GM19328 (cell line): ENCODE data around the gene LAMA4.

ENCODE experiments used
- ATAC-seq: cut with Tn5 transposase; IDR thresholded peaks from one replicate; pipeline ENCODE4 v1.9.1; 2021; ENCODE audit warnings: mild to moderate bottlenecking, moderate library complexity; ENCODE audit not compliant: unreplicated experiment

Gene LAMA4

DNA sequence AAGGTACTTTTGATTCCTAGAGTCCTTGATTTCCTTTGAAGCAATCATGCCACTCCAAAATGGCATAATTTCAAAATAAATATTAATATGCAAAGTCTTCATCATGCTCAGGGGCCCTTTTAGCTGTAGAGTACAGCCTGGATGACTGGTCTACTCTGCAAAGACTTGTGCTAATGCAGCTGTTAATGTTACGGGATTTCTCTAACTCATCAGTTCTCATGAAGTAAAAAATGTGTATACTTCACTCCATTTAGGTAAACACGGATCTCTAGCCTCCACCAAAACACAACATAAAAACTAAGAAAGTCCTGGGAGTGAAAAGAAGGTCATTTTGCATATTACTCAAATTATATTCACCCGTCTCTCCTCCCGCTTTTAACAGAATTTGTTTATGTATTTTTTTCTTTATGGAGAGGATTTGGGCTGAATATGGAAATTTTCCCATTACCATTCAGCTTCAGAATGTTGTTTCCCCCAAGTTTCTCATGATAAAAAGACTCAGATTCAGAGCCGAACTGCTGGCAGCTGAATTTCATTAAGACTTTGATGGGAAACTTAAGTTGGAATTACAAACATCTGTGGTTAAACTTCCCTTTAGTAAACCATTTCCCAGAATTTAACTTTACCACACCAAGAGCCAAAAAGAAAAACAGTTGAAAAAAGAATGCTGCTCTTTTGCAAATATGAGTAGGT, 8.7 kb downstream of the LAMA4 start:
- no peak for ATAC-seq

DNA sequence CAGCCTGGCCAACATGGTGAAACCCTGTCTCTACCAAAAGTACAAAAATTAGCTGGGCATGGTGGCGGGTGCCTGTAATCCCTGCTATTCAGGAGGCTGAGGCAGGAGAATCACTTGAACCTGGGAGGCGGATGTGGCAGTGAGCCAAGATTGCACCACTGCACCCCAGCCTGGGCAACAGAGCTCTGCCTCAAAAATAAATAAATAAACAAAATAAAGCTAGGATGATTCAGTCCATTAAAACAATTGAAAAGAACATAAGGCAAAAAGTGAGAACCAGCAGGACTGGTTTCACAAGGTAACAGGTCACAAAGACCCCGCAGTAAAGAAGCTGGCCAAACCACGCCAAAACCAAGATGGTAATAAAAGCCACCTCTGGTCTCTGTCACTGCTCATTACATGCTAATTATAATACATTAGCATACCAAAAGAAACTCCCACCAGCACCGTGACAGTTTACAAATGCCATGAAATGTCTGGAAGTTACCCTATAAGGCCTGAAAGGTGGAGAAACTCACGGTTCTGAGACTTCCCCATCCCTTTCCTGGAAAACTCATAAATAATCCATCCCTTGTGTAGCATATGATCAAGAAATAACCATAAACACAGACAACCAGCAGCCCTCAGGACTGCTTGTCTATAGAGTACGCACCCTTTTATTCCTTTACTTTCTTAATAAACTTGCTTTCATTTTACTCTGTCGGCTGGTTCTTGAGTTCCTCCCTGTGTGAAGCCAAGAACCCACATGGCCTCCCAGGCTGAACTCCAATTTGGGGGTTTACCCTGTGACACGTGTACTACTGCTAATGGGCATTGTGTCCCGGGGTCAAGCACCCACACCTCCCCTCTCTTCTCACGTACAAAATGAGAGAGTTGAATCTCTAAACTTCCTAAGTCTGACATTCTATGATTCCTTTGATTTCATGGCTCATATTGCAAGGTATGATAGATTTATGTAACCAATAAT, 10.2 kb downstream of the LAMA4 start:
- ATAC-seq = no peak

DNA sequence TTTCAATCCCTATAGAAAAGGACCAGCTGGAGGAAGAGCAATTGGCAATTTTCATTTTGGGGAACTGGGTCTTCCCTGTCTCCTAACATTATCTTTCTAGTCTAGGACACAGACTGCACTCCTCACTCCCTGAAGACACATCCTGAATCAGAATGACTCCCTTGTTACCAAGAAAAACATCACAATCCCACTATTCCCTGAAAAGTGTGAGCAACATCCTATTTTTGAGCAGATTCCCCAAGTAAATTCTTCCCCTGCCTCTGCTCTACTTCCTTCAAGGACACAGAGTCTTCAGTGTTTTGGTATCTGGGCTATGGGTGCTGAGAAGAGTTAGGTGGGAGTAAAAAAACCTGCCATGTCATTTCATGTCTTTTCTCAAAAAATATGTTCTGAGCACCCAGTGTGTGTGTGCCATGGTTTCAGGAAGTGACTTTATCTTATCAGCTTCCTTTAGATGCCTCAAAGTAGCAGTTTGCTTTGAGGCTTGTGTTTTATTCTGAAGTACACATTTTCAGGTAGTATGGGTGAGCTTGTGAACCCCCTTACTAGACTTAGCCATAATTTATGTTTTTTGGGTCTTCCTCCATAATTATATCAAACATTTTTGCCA, 12.4 kb downstream of the LAMA4 start:
- no peak for ATAC-seq

DNA sequence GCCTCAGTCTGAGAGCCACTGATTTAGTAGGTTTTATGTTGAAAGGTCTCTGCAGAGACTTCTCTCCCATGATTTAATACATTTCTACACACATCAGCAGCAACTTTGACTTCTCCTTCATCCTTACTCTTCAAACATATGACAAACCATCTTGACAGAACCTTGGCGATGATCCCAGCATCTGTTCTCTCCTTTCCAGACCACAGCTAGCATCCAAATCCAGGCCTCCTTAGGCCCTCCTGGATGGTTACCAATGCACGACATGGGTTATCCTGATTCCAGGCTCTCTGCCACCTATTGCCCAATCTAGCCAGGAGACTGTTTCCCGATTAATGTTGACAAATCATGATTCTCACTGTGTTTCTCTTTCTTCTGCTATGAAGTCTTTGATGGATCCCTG, 16.8 kb downstream of the LAMA4 start:
- ATAC-seq = no peak

DNA sequence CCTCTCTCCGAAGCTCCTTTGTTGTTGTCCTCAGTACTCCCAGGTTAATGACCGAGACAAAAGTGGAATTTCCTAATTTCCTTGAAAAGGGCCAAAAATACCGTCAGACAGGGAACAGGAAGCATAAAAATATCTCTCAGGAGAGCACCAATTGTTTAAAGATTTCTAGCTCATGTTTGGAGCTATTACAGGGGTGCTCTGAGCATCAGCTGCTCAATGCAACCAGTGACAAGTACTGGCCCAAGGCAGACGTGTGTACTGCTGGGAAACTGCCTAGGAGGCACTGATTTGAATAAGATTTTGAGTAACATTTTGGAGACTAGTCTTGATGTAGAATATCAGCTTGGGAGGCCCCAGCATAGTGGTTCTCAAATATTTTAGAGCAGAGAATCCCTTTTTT, 17.3 kb downstream of the LAMA4 start:
- ATAC-seq = no peak

DNA sequence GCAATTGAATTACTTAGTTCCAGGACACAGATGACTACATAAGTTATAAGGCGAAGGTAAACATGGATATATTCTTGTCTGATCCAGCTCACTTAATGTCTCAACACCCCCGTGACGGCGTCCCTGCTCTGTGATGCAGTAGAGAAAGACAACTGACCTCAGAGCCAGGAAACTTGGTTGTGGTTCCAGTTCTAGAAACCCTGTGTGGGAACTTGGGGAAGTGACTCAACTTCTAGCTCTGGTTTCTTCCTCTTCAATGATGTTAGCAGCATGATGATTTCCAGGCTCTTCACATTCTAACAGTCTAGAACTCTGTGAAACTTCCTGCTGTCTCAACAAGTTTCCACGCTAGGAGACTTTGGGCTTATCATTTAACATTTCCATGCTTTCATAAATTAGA, 18.4 kb downstream of the LAMA4 start:
- no peak for ATAC-seq

DNA sequence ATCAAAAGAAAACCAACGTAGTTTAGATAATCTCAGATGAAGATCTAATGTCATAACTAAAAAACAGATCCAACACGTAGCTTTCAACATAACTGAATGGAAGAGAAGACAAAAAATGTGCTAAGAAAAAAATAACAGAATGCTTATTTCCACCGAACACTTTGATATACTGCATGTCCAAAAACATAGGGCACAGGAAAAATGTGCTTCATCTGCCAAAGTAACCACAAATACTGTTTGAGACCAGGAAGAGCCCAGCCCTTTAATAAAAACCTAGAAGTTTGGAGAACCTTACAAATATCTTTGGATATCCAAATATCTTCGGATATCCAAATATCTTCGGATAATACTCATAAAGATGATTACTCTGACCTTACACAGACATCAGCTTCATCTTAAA, 19.8 kb downstream of the LAMA4 start:
- ATAC-seq = no peak

DNA sequence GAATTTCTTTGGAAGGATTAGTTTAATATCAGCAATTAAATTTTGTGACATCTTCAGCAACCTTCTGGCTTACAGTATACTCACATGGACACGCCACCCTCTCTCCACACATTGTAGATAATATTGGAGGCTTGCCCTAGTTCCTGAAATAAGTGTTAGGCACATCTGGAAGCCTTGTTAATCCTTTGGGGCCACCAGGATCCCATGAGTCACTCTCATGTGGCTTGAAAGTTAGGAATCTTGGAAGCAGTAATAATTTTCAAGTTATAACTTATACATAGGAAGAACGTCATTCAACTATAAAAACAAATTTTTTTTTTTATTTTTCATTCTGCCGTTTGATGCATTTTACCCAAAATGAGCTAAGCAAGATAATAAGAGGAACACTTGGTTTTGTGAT, 20.5 kb downstream of the LAMA4 start:
- no peak for ATAC-seq

DNA sequence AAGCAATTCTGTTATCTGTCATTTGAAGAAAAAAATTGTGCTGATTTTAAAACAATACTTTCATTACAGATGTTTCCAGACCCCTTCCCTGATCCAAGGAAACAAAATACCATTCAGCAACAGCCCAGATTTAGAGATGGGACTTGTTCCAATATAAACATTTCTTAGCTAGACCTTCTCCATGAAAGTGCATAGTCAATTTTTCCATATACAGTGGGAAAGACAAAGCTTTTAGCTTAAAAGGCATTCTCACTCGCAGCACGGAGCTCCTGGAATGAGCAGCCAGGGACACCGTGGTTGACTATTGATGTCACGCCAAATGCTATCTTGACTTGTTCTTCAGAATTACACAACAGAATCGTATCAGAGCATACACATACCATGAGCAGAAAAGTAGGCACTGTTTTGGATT, 21.5 kb downstream of the LAMA4 start:
- no peak for ATAC-seq

DNA sequence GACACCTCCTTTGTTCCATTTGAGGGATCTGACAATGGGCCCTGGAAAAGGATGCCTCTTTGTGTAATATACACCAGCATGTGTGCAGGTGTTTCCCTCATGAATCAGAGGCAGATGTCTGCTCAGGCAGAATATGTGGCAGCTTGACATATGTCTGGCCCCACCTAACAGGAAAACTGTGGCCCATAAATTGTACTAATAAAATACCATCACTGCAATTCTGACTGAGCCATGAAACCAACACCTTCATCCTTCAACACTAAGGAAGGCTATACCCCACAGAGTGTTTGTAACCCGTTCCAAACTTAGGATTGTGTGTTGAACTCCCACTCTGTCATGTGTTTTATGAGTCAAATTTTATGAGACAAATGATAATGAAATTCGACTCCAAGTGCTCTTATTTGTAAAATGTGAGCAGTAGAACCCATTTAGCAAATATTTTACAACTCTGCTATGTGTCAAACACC, 22.7 kb downstream of the LAMA4 start:
- ATAC-seq = no peak

DNA sequence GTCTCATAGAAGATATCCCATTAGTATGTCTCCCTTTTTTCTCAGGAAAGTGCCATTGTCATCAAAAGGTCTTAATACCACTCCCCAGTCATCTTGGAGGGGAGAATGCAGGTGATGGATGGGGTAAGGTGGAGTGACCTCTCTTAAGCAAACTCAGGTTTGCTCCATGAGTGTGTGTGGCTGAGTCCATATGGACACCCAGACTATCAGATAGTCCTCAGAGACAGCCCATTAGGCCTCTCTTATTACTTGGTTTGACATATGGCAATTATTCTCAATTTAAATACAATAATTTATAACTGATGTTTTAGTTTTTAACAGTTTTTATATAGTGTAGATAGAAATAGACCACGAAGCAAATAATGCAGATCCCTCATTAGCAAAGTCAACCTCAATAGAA, 23.2 kb downstream of the LAMA4 start:
- no peak for ATAC-seq

DNA sequence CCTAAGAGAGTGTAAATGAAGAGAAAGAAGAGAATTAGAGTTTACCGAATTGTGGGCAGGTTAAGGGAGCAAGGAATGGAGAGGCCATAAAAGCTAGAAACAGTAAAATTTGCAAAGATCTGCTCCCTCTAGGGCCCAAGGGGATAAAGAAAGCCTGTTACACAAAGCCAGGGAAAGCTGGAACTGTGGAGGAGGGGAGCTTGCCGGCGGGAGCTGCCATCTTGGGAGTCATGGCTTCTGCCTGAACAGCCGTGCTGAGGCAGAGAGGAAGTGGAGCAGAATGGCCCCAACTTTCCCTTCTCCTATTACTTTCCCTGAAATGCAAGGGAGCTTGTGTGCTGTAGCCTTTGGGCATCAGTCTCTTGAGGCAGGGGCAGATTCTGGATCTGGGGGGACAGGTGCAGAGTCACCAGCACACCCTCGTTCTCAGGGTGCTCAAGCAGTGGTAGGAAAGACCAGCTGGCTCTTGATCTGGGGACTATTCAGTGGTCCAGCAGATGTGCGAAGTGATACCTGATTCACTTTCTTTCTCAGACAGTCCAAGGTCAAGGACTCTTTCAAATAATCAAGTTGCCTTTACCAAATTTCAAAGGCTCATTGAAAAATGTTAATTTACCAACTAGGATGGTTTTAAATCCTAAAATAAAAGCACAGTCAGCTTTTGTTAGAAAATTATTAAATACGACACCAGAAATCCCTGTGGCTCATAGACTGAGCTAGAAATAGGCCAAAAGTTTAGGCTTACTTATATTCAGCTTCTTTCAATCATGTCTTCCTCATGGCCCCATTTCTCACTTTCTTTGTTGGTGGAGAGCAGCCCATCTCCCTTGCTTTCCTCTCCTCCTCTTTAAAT, 25.7 kb downstream of the LAMA4 start:
- ATAC-seq = no peak

DNA sequence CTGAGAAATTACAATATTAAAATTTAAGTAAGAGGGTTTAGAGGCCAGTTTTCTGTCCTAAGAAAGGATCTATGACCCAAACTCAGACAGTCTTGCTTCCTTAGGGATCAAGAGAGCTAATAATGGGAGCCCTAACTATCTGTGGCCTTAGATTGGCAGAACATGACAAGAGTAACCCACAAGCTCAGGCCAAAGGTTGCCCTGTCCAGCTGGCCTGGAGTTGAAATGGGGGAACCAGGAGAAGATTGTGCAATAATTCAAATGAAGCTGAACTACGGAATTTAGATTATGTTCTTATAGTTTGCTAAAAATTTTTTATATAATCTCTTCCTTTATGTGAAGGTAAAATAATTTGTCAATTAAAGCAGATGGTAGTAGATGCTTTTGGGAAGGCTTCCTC, 26.4 kb downstream of the LAMA4 start:
- ATAC-seq = no peak

DNA sequence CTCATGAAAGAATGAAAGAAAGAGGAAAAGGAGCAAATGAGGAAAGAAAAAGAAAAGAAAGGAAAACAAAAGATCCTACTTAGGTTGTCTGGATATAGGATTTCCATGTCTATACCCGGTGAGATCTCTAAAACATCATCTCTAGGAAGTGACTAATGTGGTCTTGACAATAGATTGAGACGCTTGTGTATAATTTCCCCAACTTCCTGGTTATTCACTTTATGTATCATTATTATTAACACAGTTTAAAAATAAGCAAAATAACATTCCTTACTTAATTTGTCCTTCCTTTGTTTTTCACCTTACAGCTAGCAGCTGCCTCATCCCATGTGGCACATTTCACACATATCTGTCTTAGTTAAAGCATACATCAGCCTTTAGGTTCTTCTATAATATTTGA, 27.0 kb downstream of the LAMA4 start:
- ATAC-seq = no peak

DNA sequence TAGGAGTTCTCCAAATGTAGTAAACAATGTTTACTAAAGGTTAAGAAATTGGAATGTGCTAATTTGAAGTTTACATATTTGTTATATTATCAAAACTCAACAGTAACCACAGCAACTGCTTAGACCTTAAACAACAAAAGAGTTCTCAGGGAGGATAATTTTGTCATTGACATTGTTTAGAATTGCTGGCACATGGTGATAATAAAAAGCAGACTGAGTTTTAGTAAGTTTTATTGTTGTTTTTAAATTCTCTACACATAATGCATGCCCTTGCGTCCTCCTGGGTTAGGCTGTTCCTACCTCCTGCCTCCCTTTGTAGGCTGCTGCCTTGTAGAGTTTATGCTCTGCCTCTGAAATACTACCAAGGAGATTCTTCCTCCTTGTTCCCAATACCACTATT, 28.7 kb downstream of the LAMA4 start:
- ATAC-seq = no peak

DNA sequence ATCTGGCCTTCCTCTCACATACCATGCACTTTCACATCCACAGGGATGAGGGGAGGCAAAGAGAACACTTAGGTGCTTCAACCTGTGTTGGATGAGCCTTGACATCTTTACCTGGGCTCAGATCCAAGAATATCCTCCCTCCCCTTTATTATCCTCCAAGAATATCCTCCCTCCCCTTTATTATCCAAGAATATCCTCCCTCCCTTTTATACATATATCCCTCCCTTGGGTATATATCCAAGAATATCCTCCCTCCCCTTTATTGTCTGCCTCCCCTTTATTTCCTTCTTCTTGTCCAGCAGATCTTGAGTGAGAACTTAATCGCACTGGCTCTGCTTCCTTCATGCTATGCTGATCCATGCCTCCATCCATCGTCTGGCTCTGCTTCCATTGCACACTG, 30.3 kb downstream of the LAMA4 start:
- no peak for ATAC-seq

DNA sequence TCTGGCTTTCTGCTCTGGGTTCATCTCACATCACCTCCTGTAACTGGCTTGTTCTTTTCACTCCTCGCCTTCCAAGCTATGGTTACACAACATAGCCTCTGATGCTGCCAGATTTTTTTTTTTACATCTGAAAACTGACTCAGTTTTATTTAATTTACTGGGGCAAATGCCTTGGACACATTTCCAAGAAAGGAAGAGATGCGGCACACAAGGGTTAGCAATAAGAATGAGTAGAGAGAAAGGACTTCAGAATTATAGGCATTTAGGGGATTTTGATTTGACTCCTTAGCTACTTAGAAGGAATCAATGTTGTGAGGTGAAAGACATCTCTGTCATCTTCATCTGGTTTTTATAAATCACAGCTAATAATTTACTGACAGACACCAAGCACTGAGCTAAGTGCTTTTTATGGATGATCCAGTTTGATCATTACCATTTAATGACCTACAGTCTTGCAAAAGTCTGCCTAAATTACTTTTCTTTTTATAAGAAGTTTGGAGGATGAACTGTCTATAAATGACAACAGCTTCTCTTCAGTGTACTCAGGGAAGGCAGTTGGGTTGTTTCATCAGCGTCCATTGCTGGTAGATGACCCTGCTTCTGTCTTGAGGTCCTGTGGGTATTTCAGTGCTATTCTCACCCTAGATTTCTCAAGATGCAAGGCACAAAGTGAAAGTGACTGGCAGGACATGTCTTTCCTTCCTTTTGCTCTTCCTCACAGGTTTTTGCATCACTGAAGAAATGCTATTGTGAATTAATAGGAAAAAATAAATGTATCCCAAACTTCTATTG, 31.1 kb downstream of the LAMA4 start:
- ATAC-seq = no peak

DNA sequence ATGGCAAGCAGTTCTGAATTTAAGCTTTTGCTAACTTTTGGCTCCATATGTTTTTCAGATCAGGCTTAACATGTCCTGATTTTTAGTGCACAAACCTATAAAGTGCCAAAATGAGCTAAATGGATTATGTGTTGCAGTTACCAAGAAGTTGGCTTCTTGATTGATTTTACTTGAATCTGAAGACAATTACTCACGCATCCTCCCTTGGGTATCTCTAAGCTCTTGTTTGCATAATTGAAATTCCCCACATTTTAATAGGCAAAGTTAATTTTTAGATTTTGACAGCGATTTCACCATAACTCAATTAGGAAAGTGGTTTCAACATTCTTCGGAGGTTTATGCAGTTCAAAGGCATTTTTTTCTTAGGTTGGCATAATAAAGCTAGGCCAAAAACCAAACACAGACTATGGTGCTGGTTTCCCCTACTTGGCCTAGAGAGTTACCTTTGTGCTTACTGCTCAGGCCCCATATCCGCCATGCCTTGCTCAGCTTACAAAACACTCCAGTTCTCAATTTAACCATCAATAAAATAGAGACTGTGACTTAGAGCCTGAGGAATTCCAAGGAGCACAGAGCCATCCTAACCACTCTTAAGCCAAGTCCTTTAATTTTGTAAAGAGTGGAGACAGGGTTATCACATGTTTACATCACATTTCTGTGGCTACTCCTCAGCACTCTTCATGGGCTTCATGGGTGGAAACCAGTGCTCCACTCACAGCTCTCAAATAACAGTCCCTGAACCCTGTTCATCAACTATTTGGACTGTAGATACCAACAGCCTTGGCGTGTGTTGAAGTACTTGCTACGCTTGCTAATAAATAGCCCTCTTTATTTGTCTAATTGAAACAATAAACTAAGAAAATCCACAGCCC, 32.1 kb downstream of the LAMA4 start:
- ATAC-seq = no peak

DNA sequence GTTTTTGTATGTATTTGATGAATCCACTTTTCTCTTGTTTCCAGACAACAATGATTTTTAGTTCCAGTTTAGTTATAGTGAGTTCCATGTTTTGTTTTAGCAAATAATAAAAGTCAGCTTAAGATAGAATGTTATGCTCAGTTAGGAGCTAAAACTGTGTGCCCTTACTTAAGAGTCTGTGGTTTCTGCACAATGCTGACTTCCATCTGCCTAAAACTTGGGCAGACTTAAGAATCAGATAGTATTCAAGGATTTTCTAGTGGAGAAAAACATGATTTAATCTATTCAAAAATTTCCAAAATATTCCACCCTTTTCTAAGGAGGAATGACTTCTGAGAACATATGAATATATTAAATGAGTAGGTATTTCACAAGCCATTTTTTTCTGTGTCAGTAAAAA, 32.8 kb downstream of the LAMA4 start:
- no peak for ATAC-seq
